K562 (cell line): ENCODE results near the gene NPR2.

ENCODE experiments used
- CEBPB ChIP-seq: fragments of 450-650 bp; IDR thresholded peaks from 2 replicates; pipeline ENCODE4 v1.6.1; 2016; ENCODE audit warnings: missing genetic modification characterization, missing compliant biosample characterization
- RBM17 ChIP-seq: fragments of 200-400 bp; formaldehyde crosslinking; IDR thresholded peaks from 2 replicates; pipeline ENCODE4 v1.6.1; 2017; ENCODE audit warnings: low read depth, mild to moderate bottlenecking, low read length, borderline replicate concordance
- SRSF1 ChIP-seq: fragments of 200-400 bp; formaldehyde crosslinking; IDR thresholded peaks from 2 replicates; pipeline ENCODE4 v1.6.1; 2017; ENCODE audit warnings: mild to moderate bottlenecking, low read depth, low read length, moderate library complexity
- ZKSCAN3 ChIP-seq: fragments of 250-450 bp; sonication (Bioruptor Pico); IDR thresholded peaks from 2 replicates; pipeline ENCODE4 v1.4.0; 2020
- TF ChIP-seq, protein P1 (sequence below): fragments of 150-350 bp; conservative IDR thresholded peaks from 2 replicates; pipeline ENCODE4 v1.6.1; 2014; ENCODE audit warnings: low read length
- TF ChIP-seq, protein P2 (sequence below), 3 experiments: IDR thresholded peaks in 2 of 3; conservative IDR thresholded peaks in 1 of 3; 2 replicates each; pipeline ENCODE4 v1.5.1; 2011 to 2012; ENCODE audit warnings: low read length in 3 of 3, mild to moderate bottlenecking in 3 of 3, control low read depth in 2 of 3, improper control_type of control experiment in 1 of 3, inconsistent platforms in 1 of 3, low read depth in 1 of 3, mixed read lengths in 1 of 3, moderate library complexity in 1 of 3; ENCODE audit not compliant: insufficient read depth in 2 of 3

DNA sequence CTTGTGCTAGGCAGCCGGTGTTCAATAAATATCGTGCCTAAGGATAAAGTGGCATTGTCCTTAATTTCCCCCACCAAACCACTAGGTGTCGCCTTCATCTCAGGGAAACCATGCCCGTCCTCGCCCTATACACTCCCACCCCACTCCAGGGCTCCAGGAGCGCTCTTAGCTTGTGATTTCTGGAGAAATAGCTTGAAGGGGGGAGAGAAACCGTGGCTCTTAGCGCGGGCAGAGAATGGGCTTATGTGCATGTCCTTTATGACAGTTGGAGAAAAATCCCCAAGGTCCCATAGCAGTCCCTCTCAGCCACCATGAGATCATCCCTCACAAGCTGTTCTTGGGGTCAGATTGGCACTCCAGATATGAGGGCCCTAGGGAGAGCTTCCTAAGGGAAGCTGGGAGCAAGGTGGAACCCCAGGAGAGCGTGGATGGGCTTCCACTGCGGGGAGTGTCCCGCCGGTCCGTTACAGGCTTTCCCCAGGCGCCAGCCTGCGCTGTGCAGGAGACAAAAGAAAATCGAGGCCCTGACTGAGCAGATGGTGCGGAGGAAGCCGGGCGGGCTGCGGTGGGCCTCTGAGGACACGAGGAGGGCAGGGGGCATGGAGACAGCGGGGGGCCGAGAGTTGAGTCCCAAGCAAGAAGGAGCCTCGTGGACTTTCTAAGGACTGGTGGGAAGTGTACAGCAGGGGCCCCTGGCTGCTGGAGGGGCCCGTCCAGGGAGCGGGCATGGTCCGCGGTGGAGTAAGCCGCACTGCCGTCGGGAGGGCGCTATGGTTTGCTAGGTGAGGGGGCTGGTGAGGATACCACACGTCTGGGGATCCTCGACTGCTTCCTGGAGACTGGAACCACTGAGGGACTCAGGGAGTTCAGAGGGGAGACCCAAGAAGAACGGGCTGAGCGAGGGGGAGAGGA, 750 bp upstream of the NPR2 start:
- TF ChIP-seq SRSF1 (no peak), ZKSCAN3 (CRISPR knock-in tag) (no peak), CEBPB (tag) (no peak), RBM17 (no peak)
- TF ChIP-seq, protein P1, sequence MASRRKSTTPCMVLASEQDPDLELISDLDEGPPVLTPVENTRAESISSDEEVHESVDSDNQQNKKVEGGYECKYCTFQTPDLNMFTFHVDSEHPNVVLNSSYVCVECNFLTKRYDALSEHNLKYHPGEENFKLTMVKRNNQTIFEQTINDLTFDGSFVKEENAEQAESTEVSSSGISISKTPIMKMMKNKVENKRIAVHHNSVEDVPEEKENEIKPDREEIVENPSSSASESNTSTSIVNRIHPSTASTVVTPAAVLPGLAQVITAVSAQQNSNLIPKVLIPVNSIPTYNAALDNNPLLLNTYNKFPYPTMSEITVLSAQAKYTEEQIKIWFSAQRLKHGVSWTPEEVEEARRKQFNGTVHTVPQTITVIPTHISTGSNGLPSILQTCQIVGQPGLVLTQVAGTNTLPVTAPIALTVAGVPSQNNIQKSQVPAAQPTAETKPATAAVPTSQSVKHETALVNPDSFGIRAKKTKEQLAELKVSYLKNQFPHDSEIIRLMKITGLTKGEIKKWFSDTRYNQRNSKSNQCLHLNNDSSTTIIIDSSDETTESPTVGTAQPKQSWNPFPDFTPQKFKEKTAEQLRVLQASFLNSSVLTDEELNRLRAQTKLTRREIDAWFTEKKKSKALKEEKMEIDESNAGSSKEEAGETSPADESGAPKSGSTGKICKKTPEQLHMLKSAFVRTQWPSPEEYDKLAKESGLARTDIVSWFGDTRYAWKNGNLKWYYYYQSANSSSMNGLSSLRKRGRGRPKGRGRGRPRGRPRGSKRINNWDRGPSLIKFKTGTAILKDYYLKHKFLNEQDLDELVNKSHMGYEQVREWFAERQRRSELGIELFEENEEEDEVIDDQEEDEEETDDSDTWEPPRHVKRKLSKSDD, result no peak
- TF ChIP-seq, protein P2, sequence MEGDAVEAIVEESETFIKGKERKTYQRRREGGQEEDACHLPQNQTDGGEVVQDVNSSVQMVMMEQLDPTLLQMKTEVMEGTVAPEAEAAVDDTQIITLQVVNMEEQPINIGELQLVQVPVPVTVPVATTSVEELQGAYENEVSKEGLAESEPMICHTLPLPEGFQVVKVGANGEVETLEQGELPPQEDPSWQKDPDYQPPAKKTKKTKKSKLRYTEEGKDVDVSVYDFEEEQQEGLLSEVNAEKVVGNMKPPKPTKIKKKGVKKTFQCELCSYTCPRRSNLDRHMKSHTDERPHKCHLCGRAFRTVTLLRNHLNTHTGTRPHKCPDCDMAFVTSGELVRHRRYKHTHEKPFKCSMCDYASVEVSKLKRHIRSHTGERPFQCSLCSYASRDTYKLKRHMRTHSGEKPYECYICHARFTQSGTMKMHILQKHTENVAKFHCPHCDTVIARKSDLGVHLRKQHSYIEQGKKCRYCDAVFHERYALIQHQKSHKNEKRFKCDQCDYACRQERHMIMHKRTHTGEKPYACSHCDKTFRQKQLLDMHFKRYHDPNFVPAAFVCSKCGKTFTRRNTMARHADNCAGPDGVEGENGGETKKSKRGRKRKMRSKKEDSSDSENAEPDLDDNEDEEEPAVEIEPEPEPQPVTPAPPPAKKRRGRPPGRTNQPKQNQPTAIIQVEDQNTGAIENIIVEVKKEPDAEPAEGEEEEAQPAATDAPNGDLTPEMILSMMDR (IDR thresholded peaks at IDR 0.05 in 2 of 3, conservative IDR thresholded peaks at IDR 0.05 in 1 of 3; ENCODE audit: insufficient read depth in 2 of 3, low read depth in 1 of 3, low read length in 3 of 3), result peak; percentile 81 to 90 (median 86)
